ENCODE data around the gene STON2. TPM values are rescaled to one million over a fixed set of nuclear protein-coding genes. Genes with fewer than 3 reads are reported as not detected.

STON2 gene
- total and polyA plus RNA-seq, 4 donors: 3.1 to 27.6 (median 15.2) TPM

DNA sequence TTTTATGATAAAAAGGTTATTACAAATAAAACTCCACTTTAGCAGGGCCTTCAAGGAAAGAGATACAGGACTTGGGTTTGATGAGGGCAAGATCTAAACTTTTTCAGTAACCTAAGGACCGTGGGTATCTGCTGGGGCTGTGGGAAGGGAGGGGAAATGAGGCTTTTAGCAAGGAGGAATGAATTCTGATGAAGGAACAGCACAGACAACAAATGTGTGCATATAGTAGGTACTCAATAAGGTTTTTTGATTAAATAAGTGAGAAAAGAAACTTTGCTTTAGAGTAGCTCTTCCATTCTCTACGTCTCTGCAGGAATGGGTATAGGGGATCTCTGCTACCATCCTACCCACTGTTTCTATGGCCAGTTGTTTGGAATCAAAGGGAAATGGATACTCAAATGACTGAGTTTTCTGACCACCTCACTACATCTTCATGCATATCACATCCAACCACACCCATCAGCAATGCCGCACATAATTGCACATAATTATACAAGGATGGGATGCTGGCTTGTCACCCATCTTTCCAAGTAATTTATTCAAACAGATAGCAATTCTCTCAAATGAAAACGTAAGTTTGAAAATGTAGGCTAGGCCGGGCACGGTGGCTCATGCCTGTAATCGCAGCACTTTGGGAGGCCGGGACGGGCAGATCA is 119.9 kb downstream of the STON2 start:
- 92 to 96% methylated on average over 9 of the region's 9 CpGs for WGBS, 2 donors
- H3K4me3 ChIP-seq: no peak overlapping the region
- no peaks in the 10 kb centered on the region for H3K27me3 ChIP-seq (ENCODE audit: control insufficient read depth in 3 of 3, insufficient read depth in 3 of 3, low read length in 2 of 3)
- no peak overlapping the region for H3K27ac ChIP-seq (ENCODE audit: low read depth in 1 of 2, low read length in 1 of 2)
- peaks cover 0 to 3% (median 0%) of the 10 kb centered on the region in 5 donors for H3K4me1 ChIP-seq (ENCODE audit: control insufficient read depth in 5 of 5, insufficient read depth in 5 of 5, low read length in 5 of 5)
- ATAC-seq (ENCODE audit: insufficient read depth, low FRiP score): no peak
- H3K36me3 ChIP-seq (ENCODE audit: control insufficient read depth in 4 of 4, insufficient read depth in 4 of 4, low read length in 4 of 4): no peaks in the 10 kb centered on the region
- no peak for DNase-seq
- peaks cover 0 to 2% (median 0%) of the 10 kb centered on the region in 4 donors for H3K9me3 ChIP-seq (ENCODE audit: control insufficient read depth in 4 of 4, insufficient read depth in 3 of 4, low read length in 3 of 4)
- no peak overlapping the region for H3K9ac ChIP-seq (ENCODE audit: insufficient read depth in 1 of 2, low read length in 2 of 2)
- TF ChIP-seq, protein P1, sequence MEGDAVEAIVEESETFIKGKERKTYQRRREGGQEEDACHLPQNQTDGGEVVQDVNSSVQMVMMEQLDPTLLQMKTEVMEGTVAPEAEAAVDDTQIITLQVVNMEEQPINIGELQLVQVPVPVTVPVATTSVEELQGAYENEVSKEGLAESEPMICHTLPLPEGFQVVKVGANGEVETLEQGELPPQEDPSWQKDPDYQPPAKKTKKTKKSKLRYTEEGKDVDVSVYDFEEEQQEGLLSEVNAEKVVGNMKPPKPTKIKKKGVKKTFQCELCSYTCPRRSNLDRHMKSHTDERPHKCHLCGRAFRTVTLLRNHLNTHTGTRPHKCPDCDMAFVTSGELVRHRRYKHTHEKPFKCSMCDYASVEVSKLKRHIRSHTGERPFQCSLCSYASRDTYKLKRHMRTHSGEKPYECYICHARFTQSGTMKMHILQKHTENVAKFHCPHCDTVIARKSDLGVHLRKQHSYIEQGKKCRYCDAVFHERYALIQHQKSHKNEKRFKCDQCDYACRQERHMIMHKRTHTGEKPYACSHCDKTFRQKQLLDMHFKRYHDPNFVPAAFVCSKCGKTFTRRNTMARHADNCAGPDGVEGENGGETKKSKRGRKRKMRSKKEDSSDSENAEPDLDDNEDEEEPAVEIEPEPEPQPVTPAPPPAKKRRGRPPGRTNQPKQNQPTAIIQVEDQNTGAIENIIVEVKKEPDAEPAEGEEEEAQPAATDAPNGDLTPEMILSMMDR (IDR thresholded peaks at IDR 0.05; ENCODE audit: control extremely low read depth, extremely low read depth): no peak

DNA sequence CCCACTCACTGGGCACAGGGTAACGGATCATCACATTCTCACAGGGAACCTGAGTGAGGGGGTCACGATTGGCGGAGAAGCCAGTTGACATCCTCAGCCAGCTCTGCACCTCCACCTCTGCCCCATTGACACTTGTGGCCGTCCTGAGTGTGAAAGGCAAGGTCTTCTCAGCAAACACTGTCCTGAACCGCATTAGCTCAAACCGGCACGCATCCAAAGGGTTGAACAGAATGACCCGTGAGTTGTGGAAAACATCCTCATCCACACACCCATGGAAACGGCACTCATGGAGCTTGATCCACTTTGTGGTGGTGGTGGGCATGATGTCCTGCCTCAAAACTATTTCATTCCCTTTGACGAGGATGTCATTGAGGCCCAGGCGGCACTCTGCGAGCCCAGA is 123.0 kb downstream of the STON2 start:
- WGBS, 2 donors: 92 to 97% methylated on average over 12 of the region's 12 CpGs
- Histone ChIP-seq H3K4me3 (no peak overlapping the region), H3K27ac (ENCODE audit: low read depth in 1 of 2, low read length in 1 of 2) (no peak overlapping the region), H3K27me3 (ENCODE audit: control insufficient read depth in 3 of 3, insufficient read depth in 3 of 3, low read length in 2 of 3) (no peaks in the 10 kb centered on the region), H3K9me3 (ENCODE audit: control insufficient read depth in 4 of 4, insufficient read depth in 3 of 4, low read length in 3 of 4) (peaks cover 0 to 2% (median 0%) of the 10 kb centered on the region in 4 donors), H3K4me1 (ENCODE audit: control insufficient read depth in 5 of 5, insufficient read depth in 5 of 5, low read length in 5 of 5) (peaks cover 0 to 3% (median 0%) of the 10 kb centered on the region in 5 donors), H3K9ac (ENCODE audit: insufficient read depth in 1 of 2, low read length in 2 of 2) (no peak overlapping the region), H3K36me3 (ENCODE audit: control insufficient read depth in 4 of 4, insufficient read depth in 4 of 4, low read length in 4 of 4) (no peaks in the 10 kb centered on the region)
- no peak for ATAC-seq (ENCODE audit: insufficient read depth, low FRiP score)
- DNase-seq: no peak
- TF ChIP-seq, protein P1 (IDR thresholded peaks at IDR 0.05; ENCODE audit: control extremely low read depth, extremely low read depth): no peak

DNA sequence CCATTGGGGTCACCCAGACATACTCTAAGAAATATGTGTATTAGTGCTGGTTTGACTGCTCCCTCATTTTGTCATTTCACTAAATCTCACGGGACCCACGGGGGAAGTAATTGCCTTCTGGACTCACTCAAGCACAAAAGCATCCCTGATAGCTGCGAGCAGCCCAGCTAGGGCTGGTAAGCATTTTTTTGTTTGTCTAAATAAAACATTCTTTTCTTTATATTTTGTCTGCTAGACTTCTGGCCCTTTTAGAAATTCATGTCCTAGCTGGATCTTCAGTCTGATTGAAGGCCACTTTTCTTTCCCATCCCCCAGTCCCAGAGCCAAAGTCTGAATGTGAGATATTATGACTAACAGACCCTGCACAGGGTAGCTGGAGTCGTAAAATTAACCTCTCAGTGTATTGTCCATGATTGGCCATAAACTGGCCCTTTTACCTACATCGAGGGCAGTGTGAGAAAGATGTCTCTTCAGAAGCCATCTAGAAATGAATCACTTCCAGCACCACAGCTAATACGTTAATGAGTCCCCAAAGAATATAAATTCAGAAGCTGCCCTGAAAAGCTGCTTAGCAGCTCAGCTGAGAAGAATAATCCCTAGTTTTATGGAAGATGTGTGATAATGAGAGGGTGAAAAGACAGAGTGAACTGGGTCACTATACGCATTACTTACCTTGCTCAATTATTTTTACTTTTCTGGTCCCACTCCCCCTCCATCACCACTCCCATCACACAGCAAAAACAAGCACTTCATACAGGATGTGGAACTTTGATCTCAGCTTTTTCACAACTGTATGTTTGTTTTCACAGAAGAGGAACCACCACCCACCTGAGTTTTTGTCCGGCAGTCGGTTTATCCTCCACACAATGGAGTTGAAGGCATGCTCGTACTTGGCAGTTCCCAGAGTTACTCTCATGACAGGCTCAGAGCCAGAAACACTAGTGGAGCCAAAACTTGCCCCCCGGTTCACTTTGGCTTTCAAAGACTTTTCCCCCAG is 123.8 kb downstream of the STON2 start:
- TF ChIP-seq, protein P1 (IDR thresholded peaks at IDR 0.05; ENCODE audit: control extremely low read depth, extremely low read depth): no peak
- H3K36me3 ChIP-seq (ENCODE audit: control insufficient read depth in 4 of 4, insufficient read depth in 4 of 4, low read length in 4 of 4): no peaks in the 10 kb centered on the region
- H3K27me3 ChIP-seq (ENCODE audit: control insufficient read depth in 3 of 3, insufficient read depth in 3 of 3, low read length in 2 of 3): no peaks in the 10 kb centered on the region
- DNase-seq: no peak
- H3K9ac ChIP-seq (ENCODE audit: insufficient read depth in 1 of 2, low read length in 2 of 2): no peak overlapping the region
- WGBS, 2 donors: 76 to 78% methylated on average over 11 of the region's 11 CpGs
- peaks cover 0 to 2% (median 0%) of the 10 kb centered on the region in 4 donors for H3K9me3 ChIP-seq (ENCODE audit: control insufficient read depth in 4 of 4, insufficient read depth in 3 of 4, low read length in 3 of 4)
- H3K4me1 ChIP-seq (ENCODE audit: control insufficient read depth in 5 of 5, insufficient read depth in 5 of 5, low read length in 5 of 5): peaks cover 0 to 3% (median 0%) of the 10 kb centered on the region in 5 donors
- no peak for ATAC-seq (ENCODE audit: insufficient read depth, low FRiP score)
- H3K27ac ChIP-seq (ENCODE audit: low read depth in 1 of 2, low read length in 1 of 2): no peak overlapping the region
- H3K4me3 ChIP-seq: no peak overlapping the region
